Activated CD4-positive, alpha-beta T cell treated with anti-CD3 and anti-CD28 coated beads for 36 hours (primary cell): ENCODE results near the gene IDE. TPM values are rescaled to one million over a fixed set of nuclear protein-coding genes. Genes with fewer than 3 reads are reported as not detected.
"Not testable (repeated sequence)": the region's sequence is repeated elsewhere in the genome, so short reads cannot be mapped to it uniquely, and the experiment has no call there.

ENCODE experiments used
- ATAC-seq: fragments of 200-7000 bp; cut with Tn5 transposase; one replicate; pipeline ENCODE4 v1.10.0; 2021; ENCODE audit warnings: mild to moderate bottlenecking, moderate library complexity
- CTCF ChIA-PET: fragments of 350-600 bp; sonication (Branson Sonifier 250); formaldehyde crosslinking; loops from one replicate; lab custom pipeline; 2021; ENCODE audit warnings: antibody characterized with exemption; lab: Charles Lee
- POLR2A ChIA-PET: fragments of 350-600 bp; sonication (Branson Sonifier 250); formaldehyde crosslinking; loops from one replicate; lab custom pipeline; 2021; ENCODE audit warnings: antibody characterized with exemption, inconsistent platforms; lab: Charles Lee
- DNase-seq: peaks from one replicate; pipeline ENCODE4 v3.0.0-alpha.2; 2020
- H3K27ac Mint-ChIP-seq: one replicate; pipeline ENCODE4 v1.8.0; 2021; ENCODE audit warnings: mixed read lengths
- H3K27me3 Mint-ChIP-seq: one replicate; pipeline ENCODE4 v1.8.0; 2021; ENCODE audit warnings: mixed read lengths
- H3K36me3 Mint-ChIP-seq: one replicate; pipeline ENCODE4 v1.8.0; 2021; ENCODE audit warnings: low read depth, mixed read lengths
- H3K4me1 Mint-ChIP-seq: one replicate; pipeline ENCODE4 v1.8.0; 2021; ENCODE audit warnings: mixed read lengths
- H3K4me3 Mint-ChIP-seq: one replicate; pipeline ENCODE4 v1.8.0; 2021; ENCODE audit warnings: mild to moderate bottlenecking, moderate library complexity, mixed read lengths
- H3K9me3 Mint-ChIP-seq: one replicate; pipeline ENCODE4 v1.8.0; 2021; ENCODE audit warnings: low read depth, mixed read lengths
- intact Hi-C, 2 experiments: fragments of 100-400 bp; cut with DNase I in 1 of 2; cut with micrococcal nuclease in 1 of 2; formaldehyde crosslinking; loops; one replicate each; pipeline versions ENCODE4 v1.14.2 to v1.15.1; 2022 to 2024; cut with DNase I, micrococcal nuclease
- total RNA-seq, 2 experiments: library from RNA; stranded (reverse); gene quantifications; one replicate each; pipeline ENCODE4 v1.2.3, GENCODE V29; 2021

IDE gene
- total RNA-seq, 2 experiments from 2014 or later = 30.8 to 35.5 TPM

- ATAC-seq (peak; percentile 5), DNase-seq (peak; percentile 50)
These were observed 17.0 kb upstream of the IDE start for GRCh38 chr10:92590623-92591549.

GRCh38 chr10:92582347-92582746, 8.5 kb upstream of the IDE start:
- DNase-seq, H3K4me3 Mint-ChIP-seq, H3K27ac Mint-ChIP-seq, POLR2A ChIA-PET, H3K27me3 Mint-ChIP-seq, H3K36me3 Mint-ChIP-seq, H3K4me1 Mint-ChIP-seq, H3K9me3 Mint-ChIP-seq, ATAC-seq, intact Hi-C loops: not testable (repeated sequence)
- CTCF ChIA-PET = interaction anchor here (2.2 kb wide), 1 partner anchor 8 kb away, joined by 6 read pairs; no protein-coding TSS in a partner anchor

More at GRCh38 chr10:92590623-92591549, 17.0 kb upstream of the IDE start:
- ChIA-PET CTCF (interaction anchor here (0.6 to 4.8 kb wide), 3 partner anchors 15 to 60 kb away, joined by 3 to 38 read pairs (median 9); partner anchors contain the start of gene IDE), POLR2A (interaction anchor here (0.5 to 2.1 kb wide), 7 partner anchors 10 to 291 kb away, joined by 3 to 11 read pairs (median 4); partner anchors contain the start of gene IDE)
- H3K36me3 Mint-ChIP-seq = peaks cover 11% of the 10 kb centered on the region
- H3K9me3 Mint-ChIP-seq = no peaks in the 10 kb centered on the region
- peaks cover 20% of the 10 kb centered on the region for H3K4me1 Mint-ChIP-seq
- H3K27me3 Mint-ChIP-seq = no peaks in the 10 kb centered on the region
- H3K27ac Mint-ChIP-seq = peak overlapping the region; percentile 97
- peak overlapping the region; percentile 94 for H3K4me3 Mint-ChIP-seq
- intact Hi-C loops = loop anchor here (1.0 to 10.0 kb wide), 15 partner anchors 17 to 1396 kb away; partner anchors contain the start of genes CEP55 (in 2 of the 2), CPEB3 (in 2 of the 2), EXOC6 (in 2 of the 2) and IDE (in 2 of the 2)

- no peaks in the 10 kb centered on the region for H3K9me3 Mint-ChIP-seq
These were observed 2.1 kb upstream of the IDE start for GRCh38 chr10:92575961-92576360.

GRCh38 chr10:92574548-92575261, 812 bp upstream of the IDE start:
- DNase-seq (no peak), ATAC-seq (peak; percentile 31)
- Mint-ChIP-seq H3K36me3 (peaks cover 4% of the 10 kb centered on the region), H3K4me1 (peaks cover 33% of the 10 kb centered on the region), H3K27me3 (no peaks in the 10 kb centered on the region), H3K9me3 (no peaks in the 10 kb centered on the region), H3K27ac (peak overlapping the region; percentile 88), H3K4me3 (peak overlapping the region; percentile 77)
- CTCF ChIA-PET = interaction anchor here (0.5 to 3.9 kb wide), 21 partner anchors 8 to 650 kb away, joined by 3 to 38 read pairs (median 4); no protein-coding TSS in a partner anchor
- POLR2A ChIA-PET = interaction anchor here (0.6 to 1.4 kb wide), 4 partner anchors 16 to 283 kb away, joined by 3 to 11 read pairs (median 4); partner anchors contain the start of genes CPEB3 and MARCHF5
- intact Hi-C loops = loop anchor here (1.0 to 10.0 kb wide), 5 partner anchors 17 to 490 kb away; partner anchors contain the start of genes CPEB3 (in 1 of the 2) and MARCHF5 (in 1 of the 2)

More at GRCh38 chr10:92575961-92576360, 2.1 kb upstream of the IDE start:
- H3K4me1 Mint-ChIP-seq = peaks cover 30% of the 10 kb centered on the region
- ChIA-PET CTCF (interaction anchor here (0.6 to 3.9 kb wide), 9 partner anchors 12 to 593 kb away, joined by 3 to 38 read pairs (median 4); no protein-coding TSS in a partner anchor), POLR2A (interaction anchor here (0.6 to 1.8 kb wide), 2 partner anchors 15 to 773 kb away, joined by 4 to 7 read pairs; no protein-coding TSS in a partner anchor)
- H3K27me3 Mint-ChIP-seq = no peaks in the 10 kb centered on the region
- no peak overlapping the region for H3K27ac Mint-ChIP-seq
- H3K4me3 Mint-ChIP-seq = no peak overlapping the region
- DNase-seq (no peak), ATAC-seq (no peak)
- peaks cover 2% of the 10 kb centered on the region for H3K36me3 Mint-ChIP-seq
- intact Hi-C loops = loop anchor here in 1 of 2 experiments (10.0 kb wide), 1 partner anchor 491 kb away; no protein-coding TSS in a partner anchor

GRCh38 chr10:92573091-92573797, 649 bp downstream of the IDE start:
- Mint-ChIP-seq H3K4me3 (peak overlapping the region; percentile 77), H3K4me1 (peaks cover 40% of the 10 kb centered on the region), H3K27ac (peak overlapping the region; percentile 55), H3K9me3 (no peaks in the 10 kb centered on the region), H3K27me3 (no peaks in the 10 kb centered on the region), H3K36me3 (peaks cover 8% of the 10 kb centered on the region)
- DNase-seq (peak; percentile 70), ATAC-seq (peak; percentile 28)
- ChIA-PET CTCF (interaction anchor here (0.6 to 3.9 kb wide), 21 partner anchors 8 to 334 kb away, joined by 3 to 38 read pairs (median 4); no protein-coding TSS in a partner anchor), POLR2A (interaction anchor here (0.6 to 1.4 kb wide), 4 partner anchors 17 to 282 kb away, joined by 3 to 11 read pairs (median 4); partner anchors contain the start of genes CPEB3 and MARCHF5)
- intact Hi-C loops = loop anchor here (5.0 to 10.0 kb wide), 2 partner anchors 486 to 488 kb away; no protein-coding TSS in a partner anchor

GRCh38 chr10:92572362-92573090, 1.4 kb downstream of the IDE start:
- ATAC-seq (no peak), DNase-seq (no peak)
- peaks cover 8% of the 10 kb centered on the region for H3K36me3 Mint-ChIP-seq
- peak overlapping the region; percentile 55 for H3K27ac Mint-ChIP-seq
- H3K4me1 Mint-ChIP-seq = peaks cover 47% of the 10 kb centered on the region
- intact Hi-C loops = loop anchor here (5.0 to 10.0 kb wide), 2 partner anchors 485 to 488 kb away; no protein-coding TSS in a partner anchor
- peak overlapping the region; percentile 77 for H3K4me3 Mint-ChIP-seq
- ChIA-PET POLR2A (interaction anchor here (1.1 kb wide), 1 partner anchor 56 kb away, joined by 4 read pairs; no protein-coding TSS in a partner anchor), CTCF (interaction anchor here (0.6 to 2.2 kb wide), 11 partner anchors 9 to 334 kb away, joined by 3 to 17 read pairs (median 4); no protein-coding TSS in a partner anchor)
- H3K9me3 Mint-ChIP-seq = no peaks in the 10 kb centered on the region
- H3K27me3 Mint-ChIP-seq = no peaks in the 10 kb centered on the region

GRCh38 chr10:92571649-92572048, 2.2 kb downstream of the IDE start:
- ATAC-seq (no peak), DNase-seq (no peak)
- ChIA-PET CTCF (interaction anchor here (0.6 to 2.2 kb wide), 7 partner anchors 19 to 313 kb away, joined by 3 to 17 read pairs (median 4); no protein-coding TSS in a partner anchor), POLR2A (interaction anchor here (0.5 to 1.5 kb wide), 4 partner anchors 19 to 55 kb away, joined by 3 to 5 read pairs (median 4); no protein-coding TSS in a partner anchor)
- H3K4me1 Mint-ChIP-seq = peaks cover 53% of the 10 kb centered on the region
- intact Hi-C loops = loop anchor here (5.0 to 10.0 kb wide), 2 partner anchors 484 to 487 kb away; no protein-coding TSS in a partner anchor
- H3K27me3 Mint-ChIP-seq = no peaks in the 10 kb centered on the region
- H3K36me3 Mint-ChIP-seq = peaks cover 10% of the 10 kb centered on the region
- H3K4me3 Mint-ChIP-seq = peak overlapping the region; percentile 77
- H3K27ac Mint-ChIP-seq = no peak overlapping the region
- no peaks in the 10 kb centered on the region for H3K9me3 Mint-ChIP-seq

- Mint-ChIP-seq H3K36me3 (peaks cover 21% of the 10 kb centered on the region), H3K4me1 (peaks cover 49% of the 10 kb centered on the region)
- H3K4me3 Mint-ChIP-seq, CTCF ChIA-PET, H3K27me3 Mint-ChIP-seq, DNase-seq, ATAC-seq, H3K9me3 Mint-ChIP-seq, H3K27ac Mint-ChIP-seq: not testable (repeated sequence)
- POLR2A ChIA-PET = interaction anchor here (0.6 kb wide), 1 partner anchor 377 kb away, joined by 11 read pairs; no protein-coding TSS in a partner anchor
- intact Hi-C loops = loop anchor here (5.0 to 10.0 kb wide), 2 partner anchors 482 to 485 kb away; no protein-coding TSS in a partner anchor
These were observed 4.2 kb downstream of the IDE start for GRCh38 chr10:92569663-92570062.

- no peaks in the 10 kb centered on the region for H3K27me3 Mint-ChIP-seq
- intact Hi-C loops = no loop called here
- H3K9me3 Mint-ChIP-seq = no peaks in the 10 kb centered on the region
- ATAC-seq (no peak), DNase-seq (no peak)
- ChIA-PET CTCF (interaction anchor here (2.3 kb wide), 1 partner anchor 52 kb away, joined by 8 read pairs; no protein-coding TSS in a partner anchor), POLR2A (no interaction called here)
- H3K4me1 Mint-ChIP-seq = peaks cover 48% of the 10 kb centered on the region
- H3K36me3 Mint-ChIP-seq = peaks cover 23% of the 10 kb centered on the region
- no peak overlapping the region for H3K4me3 Mint-ChIP-seq
- H3K27ac Mint-ChIP-seq = no peak overlapping the region
These were observed 4.8 kb downstream of the IDE start for GRCh38 chr10:92569071-92569470.
